AG04450 (cell line): ENCODE data around the gene KIF26B. TPM values are rescaled to one million over a fixed set of nuclear protein-coding genes. Genes with fewer than 3 reads are reported as not detected.

Experiments
- CTCF ChIA-PET: fragments of 300-600, 350-600 bp; formaldehyde crosslinking; extraction: SDS; loops from one replicate; lab custom pipeline; 2022; ENCODE audit warnings: antibody characterized with exemption, inconsistent platforms; lab: Charles Lee
- POLR2A ChIA-PET: fragments of 350-600 bp; formaldehyde crosslinking; extraction: SDS; loops from one replicate; lab custom pipeline; 2021; ENCODE audit warnings: antibody characterized with exemption, inconsistent platforms; lab: Yijun Ruan, JAX
- DNase-seq: peaks from one replicate; pipeline ENCODE4 v3.0.0-alpha.2; 2011; ENCODE audit warnings: low read depth, low spot score
- H3K27ac ChIP-seq: one replicate; pipeline ENCODE4 v1.5.1; 2012; ENCODE audit warnings: low read depth, low read length, control low read depth
- H3K27me3 ChIP-seq: one replicate; pipeline ENCODE4 v1.6.0; 2012; ENCODE audit warnings: low read length; ENCODE audit not compliant: control insufficient read depth, insufficient read depth
- H3K4me3 ChIP-seq: 2 replicates; pipeline ENCODE4 v1.5.1; 2011; ENCODE audit warnings: mild to moderate bottlenecking, low read depth, low read length, control low read depth
- H3K9me3 ChIP-seq: 2 replicates; pipeline ENCODE4 v1.5.1; 2012; ENCODE audit warnings: low read length; ENCODE audit not compliant: control insufficient read depth, insufficient read depth
- CTCF ChIP-seq: IDR thresholded peaks from 2 replicates; pipeline ENCODE4 v1.5.1; 2011; ENCODE audit warnings: low read depth, low read length, control low read depth, inconsistent platforms
- polyA plus RNA-seq: library from polyadenylated mRNA; depleted of rRNA; stranded (reverse); fragments of >200 nt; gene quantifications from 2 replicates; pipeline ENCODE4 v1.2.3, GENCODE V29; 2011

The KIF26B gene
- polyA plus RNA-seq, 1 experiment = 2.4 TPM

- DNase-seq = no peak
- POLR2A ChIA-PET = no interaction called here
- TF ChIP-seq CTCF = no peak
- no peaks in the 10 kb centered on the region for H3K27me3 ChIP-seq
- no peak overlapping the region for H3K27ac ChIP-seq
- CTCF ChIA-PET = no interaction called here
- H3K4me3 ChIP-seq = no peak overlapping the region
- H3K9me3 ChIP-seq = peaks cover 2% of the 10 kb centered on the region; the same call in 1 of the 2 replicates
Observed at GRCh38 chr1:245201201-245201600, 46.4 kb downstream of the KIF26B start.

- Histone ChIP-seq H3K27me3 (no peaks in the 10 kb centered on the region), H3K9me3 (peaks cover 8% of the 10 kb centered on the region; the same call in 1 of the 2 replicates), H3K4me3 (no peak overlapping the region), H3K27ac (no peak overlapping the region)
- ChIA-PET POLR2A (no interaction called here), CTCF (no interaction called here)
- no peak for TF ChIP-seq CTCF
- no peak for DNase-seq
Observed at GRCh38 chr1:245201827-245202226, 47.0 kb downstream of the KIF26B start.

GRCh38 chr1:245205396-245205795, 50.6 kb downstream of the KIF26B start:
- DNase-seq = no peak
- CTCF ChIA-PET = no interaction called here

GRCh38 chr1:245205864-245206263, 51.1 kb downstream of the KIF26B start:
- ChIA-PET CTCF (no interaction called here), POLR2A (no interaction called here)
- DNase-seq = no peak
- Histone ChIP-seq H3K9me3 (peaks cover 23% of the 10 kb centered on the region), H3K4me3 (no peak overlapping the region), H3K27ac (no peak overlapping the region), H3K27me3 (no peaks in the 10 kb centered on the region)
- no peak for TF ChIP-seq CTCF

More at GRCh38 chr1:245205396-245205795, 50.6 kb downstream of the KIF26B start:
- Histone ChIP-seq H3K27ac (no peak overlapping the region), H3K4me3 (no peak overlapping the region), H3K9me3 (peaks cover 23% of the 10 kb centered on the region), H3K27me3 (no peaks in the 10 kb centered on the region)
- no peak for TF ChIP-seq CTCF
- POLR2A ChIA-PET = no interaction called here

GRCh38 chr1:245207056-245207638, 52.4 kb downstream of the KIF26B start:
- no peak overlapping the region for H3K27ac ChIP-seq
- DNase-seq = no peak
- TF ChIP-seq CTCF = no peak
- ChIA-PET CTCF (interaction anchor here (0.6 kb wide), 1 partner anchor 13 kb away, joined by 4 read pairs; no protein-coding TSS in a partner anchor), POLR2A (no interaction called here)
- H3K4me3 ChIP-seq = no peak overlapping the region
- peaks cover 23% of the 10 kb centered on the region for H3K9me3 ChIP-seq
- H3K27me3 ChIP-seq = no peaks in the 10 kb centered on the region
